Effector CD8-positive, alpha-beta T cell (primary cell): ENCODE measurements around the gene LSS.
"Not testable (repeated sequence)": the region's sequence is repeated elsewhere in the genome, so short reads cannot be mapped to it uniquely, and the experiment has no call there.

Experiments used
- DNase-seq: peaks from one replicate; lab custom pipeline; 2025; lab: John Stamatoyannopoulos, UW

LSS gene

DNA sequence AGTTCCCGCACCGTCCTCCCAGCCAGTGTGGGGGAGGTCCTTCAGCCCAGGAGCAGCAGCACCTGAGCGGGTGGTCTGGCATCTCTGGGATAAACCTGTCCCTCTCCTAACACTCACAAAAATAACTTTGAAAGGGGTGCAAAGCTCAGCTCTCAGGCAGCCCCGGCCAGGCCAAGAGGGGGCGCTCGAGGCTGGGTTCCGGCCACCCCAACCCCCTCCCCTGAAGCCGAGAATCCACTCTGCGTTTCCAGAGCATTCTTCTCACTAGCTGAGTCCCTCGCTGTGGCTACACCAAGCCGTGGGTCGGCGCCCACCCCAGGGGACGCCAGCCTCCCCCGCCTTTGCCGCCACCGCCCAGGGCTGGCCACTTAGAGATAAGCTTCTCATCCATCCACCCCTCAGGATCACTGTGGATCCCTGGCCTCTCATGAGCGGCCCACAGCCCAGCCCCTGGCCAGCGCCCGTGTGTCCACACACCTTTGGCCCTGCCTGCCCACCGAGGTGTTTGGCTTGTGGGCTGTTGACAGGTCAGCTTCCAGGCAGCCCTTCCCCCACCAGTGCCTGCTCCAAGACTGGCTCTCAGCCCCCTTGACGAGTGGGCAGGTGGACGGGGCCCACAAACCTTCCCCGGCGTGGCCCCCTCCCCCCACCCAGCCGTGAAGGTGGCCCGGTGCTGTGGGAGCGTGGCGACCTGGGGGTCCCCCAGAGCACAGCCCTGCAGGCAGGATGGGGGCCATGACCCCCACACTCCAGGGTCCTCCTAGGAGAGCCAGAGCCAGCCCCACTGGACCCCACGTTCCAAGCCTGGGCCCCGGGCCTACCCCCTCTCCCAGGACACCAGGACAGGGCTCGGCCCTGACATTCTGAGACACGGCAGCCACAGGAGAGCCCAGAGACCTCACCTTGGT lies 75.1 kb downstream of the LSS start:
- DNase-seq, result peak; percentile 16

DNA sequence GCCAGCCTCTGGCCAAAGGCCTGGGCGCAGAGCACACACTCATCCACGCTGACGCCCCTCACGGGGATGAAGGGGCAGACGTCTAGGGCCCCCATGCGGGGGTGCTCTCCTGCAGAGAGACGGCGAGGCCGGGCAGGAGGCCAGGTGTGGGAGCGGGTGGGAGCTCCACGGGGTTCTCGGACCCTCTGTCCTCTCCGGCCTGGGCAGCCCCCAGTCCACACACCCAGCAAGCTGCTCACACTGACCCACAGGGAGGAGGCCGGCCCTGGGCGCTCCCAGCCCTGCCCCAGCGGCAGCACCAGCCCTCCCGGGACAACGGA lies 75.7 kb downstream of the LSS start:
- no peak for DNase-seq

DNA sequence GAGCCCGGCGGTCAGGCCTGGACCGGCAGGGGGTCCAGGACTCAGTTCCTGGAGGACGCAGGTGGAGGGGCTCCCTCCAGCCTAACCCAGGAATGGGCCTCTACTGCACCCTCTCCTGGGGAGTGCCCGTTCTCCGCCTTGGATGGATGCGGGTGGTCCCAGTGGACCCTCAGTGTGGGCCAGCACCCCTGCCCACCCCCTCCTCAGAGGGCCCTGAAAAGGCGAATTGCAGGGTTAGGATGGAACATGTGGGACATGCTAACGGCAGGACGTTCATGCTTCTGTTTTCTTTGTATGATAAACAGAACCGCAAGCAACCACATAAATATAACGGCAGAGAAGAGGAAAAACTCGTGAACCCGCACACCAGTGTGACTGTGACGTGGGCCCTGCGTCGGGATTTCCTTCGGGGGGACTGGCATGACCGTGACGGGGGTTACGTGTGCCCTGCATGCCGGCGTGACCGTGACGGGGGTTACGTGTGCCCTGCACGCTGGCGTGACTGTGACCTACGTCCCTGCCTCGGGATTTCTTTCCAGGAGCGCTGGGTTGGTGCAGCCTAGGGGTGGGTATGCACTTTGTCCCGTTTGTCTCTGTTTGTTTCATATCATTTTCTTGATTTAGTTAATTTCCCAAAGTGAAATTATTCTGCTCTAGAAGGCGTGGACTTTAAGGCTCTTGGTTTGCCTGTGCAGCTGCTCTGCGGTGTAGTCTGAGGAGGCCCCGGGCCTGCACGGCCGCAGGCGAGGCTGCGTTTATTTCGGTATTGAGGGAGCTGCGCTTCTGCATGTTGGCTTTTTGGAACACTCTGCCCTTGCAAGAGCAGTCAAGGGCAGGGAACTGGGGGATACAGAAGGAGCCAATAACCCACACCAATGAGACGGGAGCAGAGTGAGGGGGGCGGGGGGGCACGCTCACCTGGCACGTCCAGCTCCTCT lies 76.3 kb downstream of the LSS start:
- no peak for DNase-seq

GRCh38 chr21:46151261-46151988 lies 77.1 kb downstream of the LSS start:
- DNase-seq, result no peak

DNA sequence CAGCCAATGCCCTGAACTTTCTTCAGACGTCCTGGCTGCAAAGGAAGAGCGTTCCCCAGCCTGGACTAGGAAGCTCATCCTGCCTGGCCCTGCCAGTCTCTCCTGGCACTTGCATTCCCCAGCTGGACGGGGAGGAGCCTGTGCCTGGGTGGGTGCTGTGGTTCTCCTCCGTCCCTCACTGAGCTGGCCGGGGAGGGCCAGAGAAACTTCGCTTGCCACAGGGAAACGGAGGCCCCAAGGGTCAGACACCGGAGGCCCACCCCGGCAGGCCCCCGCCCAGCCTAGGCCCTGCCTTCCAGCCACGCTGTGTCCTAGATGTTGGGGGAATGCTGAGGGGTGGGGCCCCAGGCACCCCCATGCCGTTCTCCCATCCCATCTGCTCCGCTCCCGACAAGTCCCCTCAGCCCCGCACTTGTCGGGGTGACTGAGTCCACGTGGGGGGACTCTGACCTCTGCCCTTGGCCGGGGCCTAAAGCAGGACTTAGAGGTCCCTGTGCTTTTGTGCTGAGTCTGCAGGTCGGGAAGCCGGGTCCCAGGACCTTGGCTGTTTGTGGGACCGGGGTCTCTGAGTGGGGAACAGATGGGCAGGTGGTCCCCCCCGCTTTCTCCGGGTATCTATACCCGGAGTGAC lies 78.0 kb downstream of the LSS start:
- DNase-seq, result no peak

DNA sequence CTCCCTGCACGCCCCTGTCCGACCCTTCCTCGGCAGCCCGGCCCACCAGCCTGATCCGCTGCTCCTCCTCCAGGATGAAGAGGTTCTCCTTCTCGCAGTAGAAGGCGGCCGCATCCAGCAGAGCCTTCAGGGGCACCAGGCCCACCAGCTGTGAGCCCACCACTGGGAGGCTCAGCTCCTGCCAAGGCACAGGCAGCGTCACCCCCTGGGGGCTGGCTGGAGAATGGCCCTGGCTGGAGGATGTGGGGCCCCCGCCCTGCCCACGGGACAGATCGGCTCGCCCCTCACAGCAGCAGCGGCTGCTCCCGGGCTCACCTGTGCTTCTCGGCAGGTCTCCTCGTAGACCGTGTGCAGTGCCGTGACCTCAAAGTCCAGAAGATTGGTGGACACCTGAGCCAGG lies 78.5 kb downstream of the LSS start:
- DNase-seq, result no peak

DNA sequence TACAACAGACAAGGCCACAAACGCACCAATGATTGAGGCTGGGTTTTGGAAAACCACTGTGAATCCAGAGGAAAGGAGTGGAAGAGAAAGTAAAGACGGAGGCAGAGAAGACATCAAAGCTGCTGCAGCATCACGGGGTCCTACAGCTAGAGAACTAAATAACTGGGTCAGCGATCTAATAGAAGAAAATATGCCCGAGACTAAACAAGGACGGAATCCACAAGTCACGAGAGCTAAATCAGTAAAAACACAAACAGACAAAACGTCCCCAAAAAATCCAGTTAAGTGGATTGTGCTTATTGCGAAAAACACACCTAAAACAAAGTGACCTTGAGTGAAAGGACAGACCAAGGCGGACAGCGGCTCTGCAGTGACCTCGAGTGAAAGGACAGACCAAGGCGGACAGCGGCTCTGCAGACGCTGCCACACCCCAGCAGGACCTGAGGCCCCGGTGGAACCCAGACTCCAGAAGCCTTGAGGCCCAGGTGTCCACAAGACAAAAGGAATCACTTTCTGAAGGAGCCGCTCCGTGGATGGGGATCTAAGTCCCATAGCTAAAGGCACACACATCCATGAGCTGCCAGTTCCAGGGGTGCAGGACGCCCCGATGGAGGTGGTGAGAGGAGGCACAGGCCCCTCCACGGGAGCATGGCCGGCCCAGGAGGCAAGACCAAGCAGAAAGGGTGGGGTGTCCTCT lies 79.2 kb downstream of the LSS start:
- no peak for DNase-seq

- DNase-seq, result no peak
Observed at GRCh38 chr21:46148106-46148505, 80.5 kb downstream of the LSS start.

GRCh38 chr21:46147429-46147828 lies 81.1 kb downstream of the LSS start:
- DNase-seq, result not testable (repeated sequence)

DNA sequence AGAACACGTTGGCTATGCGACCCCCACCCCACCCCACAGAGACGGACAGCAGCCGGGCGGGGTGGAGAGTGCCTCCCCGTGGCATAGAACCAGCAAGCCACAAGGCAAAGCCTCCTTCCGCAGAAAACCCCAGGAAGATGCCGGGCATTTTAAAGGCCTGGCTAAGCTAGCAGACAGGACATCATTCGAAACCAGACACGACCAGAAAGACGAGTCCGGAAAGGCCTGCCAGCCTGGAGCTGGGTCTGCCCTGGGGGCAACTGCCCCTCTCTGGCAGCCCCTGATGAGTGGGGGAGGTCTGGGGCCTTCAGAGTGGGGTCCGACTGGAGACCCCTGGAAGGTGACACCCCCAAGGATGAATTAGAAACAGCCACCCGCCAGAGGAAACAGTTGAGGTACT lies 81.7 kb downstream of the LSS start:
- DNase-seq, result no peak

DNA sequence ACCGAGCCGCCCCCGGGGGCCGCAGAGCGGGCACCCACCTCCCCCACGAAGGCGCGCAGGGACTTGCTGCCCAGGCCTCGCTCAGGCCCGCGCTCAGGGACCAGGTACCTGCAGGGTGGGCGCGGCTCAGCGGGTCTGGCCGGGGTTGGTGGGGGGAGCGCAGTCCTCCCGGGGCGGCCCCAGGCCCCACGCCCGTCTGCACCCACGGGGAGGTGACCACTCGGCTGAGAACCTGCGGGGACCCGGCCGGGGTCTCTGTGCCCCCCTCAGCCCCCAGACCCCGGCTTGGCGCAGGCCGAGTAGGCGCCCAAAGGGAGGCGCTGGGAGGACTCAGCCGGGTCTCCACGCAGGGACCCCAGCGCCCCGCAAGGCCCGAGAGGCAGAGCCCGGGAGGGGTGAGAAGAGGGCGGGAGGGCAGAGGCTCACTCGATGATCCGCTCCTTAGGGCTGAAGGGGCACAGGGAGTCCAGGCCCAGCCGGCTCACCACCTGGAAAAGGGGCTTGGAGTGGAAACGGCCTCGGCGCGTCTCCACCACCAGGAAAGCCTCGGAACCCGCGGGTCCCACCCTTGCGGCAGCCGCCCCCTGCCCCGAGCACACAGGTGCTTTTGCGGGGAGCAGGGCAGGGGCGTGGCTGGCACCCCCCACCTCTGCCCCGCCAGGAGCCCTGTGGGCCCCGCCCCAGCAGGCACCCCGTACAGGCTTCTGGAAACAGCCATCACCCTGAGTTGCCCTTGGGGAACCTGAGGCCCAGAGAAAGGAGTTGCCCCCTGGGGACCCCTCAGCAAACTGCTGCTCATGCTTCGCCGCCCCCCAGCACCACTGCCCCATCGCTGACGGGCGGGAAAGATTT lies 82.5 kb downstream of the LSS start:
- DNase-seq, result no peak

DNA sequence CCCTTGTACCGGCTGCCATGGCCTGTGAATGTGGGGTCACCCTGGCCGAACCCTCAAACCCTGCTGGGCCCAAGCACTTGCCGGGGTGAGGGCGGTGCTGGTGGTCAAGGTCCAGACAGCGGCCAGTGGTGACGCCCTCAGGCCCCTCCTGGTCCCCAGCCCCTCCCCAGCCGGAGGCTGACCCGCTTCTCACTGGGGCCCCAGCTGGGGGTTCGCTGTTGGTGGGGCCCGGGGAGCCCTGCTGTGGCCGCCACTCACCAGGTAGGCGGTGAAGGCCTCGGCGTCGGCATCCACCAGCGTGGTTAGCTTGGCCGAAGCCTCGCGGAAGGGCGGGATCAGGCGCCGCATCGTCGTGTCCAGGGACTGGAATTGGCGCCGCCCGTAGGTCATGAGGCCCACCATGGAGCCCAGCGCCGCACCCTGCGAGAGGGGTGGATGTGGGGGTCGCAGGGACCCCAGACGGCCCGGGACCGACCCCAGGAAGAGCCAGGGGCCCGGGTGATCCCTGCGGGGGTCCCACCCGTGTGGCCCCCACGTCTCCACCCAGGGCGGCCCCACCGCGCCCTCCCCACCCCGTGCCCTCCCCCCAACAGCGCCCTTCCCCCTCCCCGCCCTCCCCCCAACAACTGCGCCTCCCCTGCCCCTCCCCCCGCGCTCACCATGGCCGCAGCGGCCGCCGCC lies 83.3 kb downstream of the LSS start:
- DNase-seq, result no peak

- no peak for DNase-seq
Observed at GRCh38 chr21:46144464-46145070, 84.0 kb downstream of the LSS start.

DNA sequence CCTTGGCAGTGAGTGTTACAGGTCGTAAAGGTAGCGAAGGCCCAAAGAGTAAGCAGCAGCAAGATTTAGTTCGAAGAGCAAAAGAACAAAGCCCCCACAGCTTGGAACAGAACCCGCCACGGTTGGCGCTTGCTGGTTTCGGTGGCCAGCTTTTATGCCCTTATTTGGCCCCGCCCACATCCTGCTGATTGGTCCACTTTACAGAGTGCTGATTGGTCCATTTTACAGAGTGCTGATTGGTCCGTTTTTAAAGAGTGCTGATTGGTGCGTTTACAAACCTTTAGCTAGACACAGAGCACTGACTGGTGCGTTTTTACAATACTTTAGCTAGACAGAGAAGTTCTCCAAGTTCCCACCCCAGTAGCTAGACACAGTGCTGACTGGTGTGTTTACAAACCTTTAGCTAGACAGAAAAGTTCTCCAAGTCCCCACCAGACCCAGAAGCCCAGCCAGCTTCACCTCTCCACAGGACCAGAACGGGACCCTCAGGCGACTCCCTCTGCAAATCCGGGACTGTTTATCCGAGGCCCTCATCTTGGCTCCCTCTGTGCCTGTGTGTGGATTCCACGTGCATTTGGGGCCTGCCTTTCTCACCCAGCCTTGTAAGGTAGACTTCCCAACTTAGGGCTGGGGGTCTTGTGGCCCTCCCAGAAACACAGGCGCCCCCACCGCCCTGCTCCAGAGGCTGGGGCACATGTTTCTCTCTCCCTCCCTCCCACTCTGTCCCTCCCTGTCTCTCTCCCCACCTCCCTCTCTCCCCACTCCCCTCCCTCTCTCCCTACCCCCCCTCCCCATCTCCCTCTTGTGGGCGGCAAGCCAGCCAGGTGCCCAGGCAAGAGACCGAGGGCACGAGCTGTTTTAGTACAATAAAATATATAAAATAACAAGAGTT lies 85.7 kb downstream of the LSS start:
- DNase-seq, result no peak

GRCh38 chr21:46141767-46142581 lies 86.6 kb downstream of the LSS start:
- no peak for DNase-seq

DNA sequence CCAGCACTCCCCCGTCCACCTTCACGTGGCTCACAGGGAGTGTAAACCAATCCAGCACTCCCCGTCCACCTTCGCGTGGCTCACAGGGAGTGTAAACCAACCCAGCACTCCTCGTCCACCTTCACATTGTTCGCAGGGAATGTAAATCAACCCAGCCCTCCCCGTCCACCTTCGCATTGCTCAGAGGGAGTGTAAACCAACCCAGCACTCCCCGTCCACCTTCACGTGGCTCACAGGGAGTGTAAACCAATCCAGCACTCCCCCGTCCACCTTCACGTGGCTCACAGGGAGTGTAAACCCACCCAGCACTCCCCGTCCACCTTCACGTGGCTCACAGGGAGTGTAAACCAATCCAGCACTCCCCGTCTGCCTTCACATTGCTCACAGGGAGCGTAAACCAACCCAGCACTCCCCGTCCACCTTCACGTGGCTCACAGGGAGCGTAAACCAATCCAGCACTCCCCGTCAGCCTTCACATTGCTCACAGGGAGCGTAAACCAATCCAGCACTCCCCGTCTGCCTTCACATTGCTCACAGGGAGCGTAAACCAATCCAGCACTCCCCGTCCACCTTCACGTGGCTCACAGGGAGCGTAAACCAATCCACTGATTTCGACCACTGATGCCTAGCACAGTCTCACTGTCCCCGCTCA lies 88.1 kb downstream of the LSS start:
- DNase-seq, result not testable (repeated sequence)

GRCh38 chr21:46139686-46140085 lies 88.9 kb downstream of the LSS start:
- DNase-seq, result no peak
